Astrocyte of the cerebellum (primary cell): ENCODE results near the gene SOX5.
A peak's percentile ranks its signal among the peaks of the same experiment; 100 is the strongest.

Experiments used
- DNase-seq: peaks from one replicate; pipeline ENCODE4 v3.0.0-alpha.2; 2011; ENCODE audit warnings: low read depth
- H3K4me3 ChIP-seq: 2 replicates; pipeline ENCODE4 v1.5.1; 2011; ENCODE audit warnings: mild to moderate bottlenecking, low read depth, low read length, moderate library complexity
- in situ Hi-C: cut with HindIII; loops from 2 replicates; pipeline ENCODE4 v1.10.0; 2017; ENCODE audit warnings: low sequenced_read_pairs
- TF ChIP-seq, protein P1 (sequence below): IDR thresholded peaks from 2 replicates; pipeline ENCODE4 v1.5.1; 2012; ENCODE audit warnings: low read length, low read depth, moderate library complexity, mild to moderate bottlenecking; ENCODE audit errors: missing control alignments

The SOX5 gene

DNA sequence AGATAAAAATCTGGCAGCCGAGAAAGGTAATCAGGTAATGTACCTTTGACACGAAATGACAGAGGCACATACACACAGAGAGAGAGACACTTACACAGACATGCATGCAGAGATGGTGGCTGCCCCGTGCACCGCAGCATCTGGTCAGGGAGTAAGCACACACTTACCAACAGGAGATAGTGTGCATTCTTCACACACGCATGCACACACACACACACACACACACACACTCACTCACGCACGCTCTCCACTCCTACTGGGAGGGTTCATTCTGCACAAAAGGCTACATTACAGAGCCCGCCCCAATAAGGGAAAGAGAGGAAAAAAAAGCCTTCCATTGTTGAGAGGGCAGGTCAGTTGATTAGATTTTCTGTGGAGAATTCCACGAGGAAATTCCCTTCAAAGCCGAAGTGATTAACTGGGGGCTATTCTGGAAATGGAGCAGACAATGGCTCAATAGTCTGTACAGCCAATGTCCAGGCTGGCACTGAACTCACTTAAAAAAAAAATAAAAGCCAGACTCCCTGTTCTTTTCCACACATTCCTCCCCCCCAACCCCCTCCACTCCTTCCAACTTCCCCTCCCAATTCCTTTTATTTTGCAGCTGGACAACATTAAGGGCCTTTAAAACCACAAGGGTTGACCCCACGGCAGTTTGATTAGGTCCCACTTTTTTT, 1.4 kb upstream of the SOX5 start:
- TF ChIP-seq, protein P1, sequence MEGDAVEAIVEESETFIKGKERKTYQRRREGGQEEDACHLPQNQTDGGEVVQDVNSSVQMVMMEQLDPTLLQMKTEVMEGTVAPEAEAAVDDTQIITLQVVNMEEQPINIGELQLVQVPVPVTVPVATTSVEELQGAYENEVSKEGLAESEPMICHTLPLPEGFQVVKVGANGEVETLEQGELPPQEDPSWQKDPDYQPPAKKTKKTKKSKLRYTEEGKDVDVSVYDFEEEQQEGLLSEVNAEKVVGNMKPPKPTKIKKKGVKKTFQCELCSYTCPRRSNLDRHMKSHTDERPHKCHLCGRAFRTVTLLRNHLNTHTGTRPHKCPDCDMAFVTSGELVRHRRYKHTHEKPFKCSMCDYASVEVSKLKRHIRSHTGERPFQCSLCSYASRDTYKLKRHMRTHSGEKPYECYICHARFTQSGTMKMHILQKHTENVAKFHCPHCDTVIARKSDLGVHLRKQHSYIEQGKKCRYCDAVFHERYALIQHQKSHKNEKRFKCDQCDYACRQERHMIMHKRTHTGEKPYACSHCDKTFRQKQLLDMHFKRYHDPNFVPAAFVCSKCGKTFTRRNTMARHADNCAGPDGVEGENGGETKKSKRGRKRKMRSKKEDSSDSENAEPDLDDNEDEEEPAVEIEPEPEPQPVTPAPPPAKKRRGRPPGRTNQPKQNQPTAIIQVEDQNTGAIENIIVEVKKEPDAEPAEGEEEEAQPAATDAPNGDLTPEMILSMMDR = no peak
- in situ Hi-C loops = no loop called here
- peak overlapping the region; percentile 48 for H3K4me3 ChIP-seq
- DNase-seq = no peak

DNA sequence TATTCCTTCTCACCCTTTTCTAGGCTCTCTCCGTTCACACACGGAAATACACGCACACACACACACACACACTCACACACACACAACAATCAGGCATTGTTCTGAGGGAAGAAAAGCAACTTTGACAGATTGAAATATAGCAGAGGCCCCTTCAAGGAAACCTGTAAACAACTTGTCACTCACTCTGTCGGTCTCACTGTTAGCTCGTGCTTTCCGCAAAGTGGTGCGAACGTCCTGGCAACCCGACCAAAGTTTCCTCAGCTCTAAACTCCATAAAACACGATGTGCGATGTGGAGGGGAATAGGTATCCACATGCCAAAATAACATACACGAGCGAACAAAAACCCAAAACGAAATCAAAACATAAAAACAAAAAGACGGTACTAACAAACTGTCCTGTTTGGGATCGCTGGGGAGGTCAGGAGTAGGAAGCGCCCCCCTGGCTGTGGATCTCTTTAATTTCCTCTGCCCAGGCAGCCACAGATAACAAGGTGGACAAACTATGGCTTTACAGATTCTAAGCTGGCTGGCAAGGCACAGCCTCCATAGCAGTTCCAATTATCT, 822 bp upstream of the SOX5 start:
- peak overlapping the region; percentile 48 for H3K4me3 ChIP-seq
- TF ChIP-seq, protein P1 = no peak
- in situ Hi-C loops = no loop called here
- no peak for DNase-seq

DNA sequence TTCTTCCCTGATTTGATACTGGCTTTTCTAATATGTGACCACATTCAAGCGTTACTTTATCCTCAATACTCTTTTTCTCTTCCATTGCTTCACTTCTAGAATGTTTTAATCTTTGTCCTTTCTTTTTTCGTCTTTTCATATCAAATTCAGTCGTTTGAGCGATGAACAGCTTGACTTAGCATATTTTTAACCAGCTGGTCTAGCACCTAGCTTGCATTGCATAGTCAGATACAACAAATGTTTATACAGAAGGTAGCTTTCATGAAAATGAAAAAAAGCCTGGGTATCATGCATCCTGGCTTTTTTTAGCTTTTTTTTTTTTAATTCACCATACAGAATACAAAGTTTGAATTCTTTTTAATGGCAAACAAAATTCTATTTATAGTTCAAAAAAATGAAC, 1.2 kb downstream of the SOX5 start:
- DNase-seq = no peak
- in situ Hi-C loops = no loop called here
- TF ChIP-seq, protein P1 = no peak
- H3K4me3 ChIP-seq = no peak overlapping the region

DNA sequence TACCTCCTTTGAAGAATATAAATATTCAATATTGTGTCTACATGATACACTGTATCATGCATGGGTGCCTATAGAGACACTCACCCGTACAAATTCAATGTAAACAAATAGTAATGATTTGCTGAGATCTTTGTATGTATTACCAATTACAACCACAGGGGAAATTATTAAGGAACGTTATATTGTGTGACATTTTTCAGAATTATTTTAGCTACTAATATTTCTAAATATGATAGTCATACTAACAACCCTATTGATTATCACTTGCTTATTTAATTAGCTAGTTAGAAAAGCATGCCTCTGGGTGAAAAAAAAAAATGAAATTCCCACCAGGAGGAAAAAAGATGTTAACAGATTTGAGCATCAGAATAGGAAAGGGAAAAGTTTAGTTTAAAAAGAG, 2.1 kb downstream of the SOX5 start:
- in situ Hi-C loops = no loop called here
- TF ChIP-seq, protein P1 = no peak
- no peak for DNase-seq

DNA sequence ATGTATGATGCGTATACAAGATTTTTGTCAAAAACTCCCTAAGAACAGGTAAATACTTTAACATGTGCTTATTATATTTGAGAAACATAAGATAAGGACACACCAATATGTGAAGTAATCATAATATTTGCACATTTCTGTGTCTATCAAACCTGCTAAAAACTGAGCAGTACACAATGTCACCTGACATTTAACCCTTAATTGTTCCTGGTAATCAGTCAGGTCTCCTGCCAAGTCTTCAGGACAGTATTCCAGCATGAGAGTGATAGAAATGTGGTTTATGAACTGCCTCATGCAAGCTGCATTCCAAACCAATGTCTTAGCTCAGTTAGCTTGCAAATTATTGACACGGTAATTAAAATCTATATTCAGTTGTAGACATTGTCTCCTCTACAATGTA, 4.2 kb downstream of the SOX5 start:
- DNase-seq = no peak
- TF ChIP-seq, protein P1 = no peak
- in situ Hi-C loops = no loop called here
- no peak overlapping the region for H3K4me3 ChIP-seq

More for the DNA sequence above, 2.1 kb downstream of the SOX5 start:
- H3K4me3 ChIP-seq = no peak overlapping the region

DNA sequence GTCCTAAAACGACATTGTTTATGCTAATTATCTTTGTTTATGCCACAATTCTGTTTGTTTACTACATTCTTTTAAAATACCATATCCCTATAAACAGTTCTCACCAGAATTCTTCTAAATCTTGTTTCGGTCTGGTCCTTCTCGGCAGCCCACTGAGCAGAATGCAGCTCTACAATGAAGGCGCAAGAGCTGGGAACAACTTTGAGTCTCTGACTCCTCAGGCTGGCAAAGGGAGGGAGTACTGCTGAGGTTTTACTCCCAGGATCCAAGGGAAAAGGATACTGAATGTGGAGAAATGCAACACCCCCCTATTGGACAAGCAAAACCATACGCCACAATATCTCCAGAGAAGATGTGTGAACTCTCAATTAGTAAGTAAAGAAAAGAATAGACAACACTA, 5.4 kb downstream of the SOX5 start:
- no peak for DNase-seq
- no peak overlapping the region for H3K4me3 ChIP-seq
- in situ Hi-C loops = no loop called here
- TF ChIP-seq, protein P1 = no peak
